Measurements from ENCODE around the gene RBM4.

DNA sequence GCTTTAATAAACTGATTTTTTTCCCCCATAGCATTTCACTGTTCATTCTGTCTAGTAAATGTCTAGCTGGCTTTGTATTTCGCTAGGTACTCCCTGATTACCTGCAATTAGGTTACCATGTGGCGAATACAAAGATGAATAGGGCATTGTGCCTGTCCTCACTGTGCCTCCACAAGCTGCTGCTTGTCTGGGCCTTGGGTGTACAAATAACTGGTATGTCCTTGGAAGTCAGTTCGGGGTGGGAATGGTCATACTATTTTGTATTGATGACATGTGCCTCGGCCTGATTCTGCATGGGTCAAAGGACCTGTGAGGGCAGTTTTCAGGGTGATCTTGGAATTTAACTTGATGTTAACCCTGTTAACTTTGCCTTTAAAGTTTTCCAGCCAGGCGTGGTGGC is 11.4 kb downstream of the RBM4 start:
- no peak for TF ChIP-seq CTCF (IDR thresholded peaks at IDR 0.05)
- TF ChIP-seq POLR2A (IDR thresholded peaks at IDR 0.05): no peak

Data from sigmoid colon (tissue), 3 donors.